ENCODE data around the gene IFIT5.

- no peak for TF ChIP-seq CTCF (IDR thresholded peaks at IDR 0.05; ENCODE audit: low read length)
- no peak for TF ChIP-seq EZH2 (IDR thresholded peaks at IDR 0.05; ENCODE audit: borderline replicate concordance, low read length)
These were observed 913 bp upstream of the IFIT5 start for GRCh38 chr10:89413398-89413912.
